Esophagus muscularis mucosa (tissue), 4 donors: ENCODE data around the gene E2F4. TPM values are rescaled to one million over a fixed set of nuclear protein-coding genes. Genes with fewer than 3 reads are reported as not detected.

Source experiments
- DNase-seq: peaks from one replicate; pipeline ENCODE4 v3.0.0-alpha.2; 2017; ENCODE audit errors: extremely low spot score
- H3K27ac ChIP-seq, 4 donors: fragments of 200-600 bp; sonication (generic); replicated peaks in 1 of 4; 1 replicate in 3 of 4; 2 replicates in 1 of 4; pipeline ENCODE4 v1.5.1; 2016 to 2019; ENCODE audit warnings: mild to moderate bottlenecking in 1 of 4
- H3K27me3 ChIP-seq, 4 donors: fragments of 200-600 bp; sonication (generic); one replicate each; pipeline versions ENCODE4 v1.5.1 to v1.6.0; 2016 to 2019
- H3K36me3 ChIP-seq, 4 donors: fragments of 200-600 bp; sonication (generic); one replicate each; pipeline ENCODE4 v1.5.1; 2016 to 2019
- H3K4me1 ChIP-seq, 4 donors: fragments of 200-600 bp; sonication (generic); one replicate each; pipeline ENCODE4 v1.5.1; 2016 to 2019
- H3K4me3 ChIP-seq, 4 donors: fragments of 200-600 bp; sonication (generic); 1 replicate in 2 of 4; 2 replicates in 2 of 4; pipeline ENCODE4 v1.5.1; 2016 to 2019; ENCODE audit warnings: mild to moderate bottlenecking in 4 of 4, moderate library complexity in 1 of 4
- H3K9me3 ChIP-seq, 4 donors: fragments of 200-600 bp; sonication (generic); 1 replicate in 3 of 4; 2 replicates in 1 of 4; pipeline ENCODE4 v1.5.1; 2016 to 2019
- EP300 ChIP-seq: sonication (generic); formaldehyde crosslinking; IDR thresholded peaks from one replicate; pipeline ENCODE4 v1.6.1; 2017; ENCODE audit warnings: antibody characterized with exemption
- POLR2A ChIP-seq: fragments of 450-650 bp; IDR thresholded peaks from one replicate; pipeline ENCODE4 v1.6.1; 2017; ENCODE audit warnings: antibody characterized with exemption, moderate library complexity, mild to moderate bottlenecking, low read depth
- POLR2AphosphoS5 ChIP-seq, 2 donors: sonication (generic); formaldehyde crosslinking; IDR thresholded peaks; one replicate each; pipeline ENCODE4 v1.6.1; 2017; ENCODE audit warnings: antibody characterized with exemption in 2 of 2
- WGBS: methylation state at CpG from one replicate; pipeline ENCODE4 v1.1.5; 2018; 5-methylcytosine and 5-hydroxymethylcytosine counted together
- intact Hi-C: fragments of 100-400 bp; cut with DNase I; formaldehyde crosslinking; loops from one replicate; pipeline ENCODE4 v1.15.1; 2023
- total RNA-seq, 4 donors: library from RNA; depleted of rRNA; stranded (reverse); fragments of >200 nt; gene quantifications; one replicate each; pipeline versions ENCODE4 v1.1.0 to v1.2.1, GENCODE V29; 2016
- TF ChIP-seq, protein P1 (sequence below), 3 experiments: fragments of 200-600 bp in 2 of 3; fragments of 450-650 bp in 1 of 3; sonication (generic) in 2 of 3; IDR thresholded peaks; one replicate each; pipeline ENCODE4 v1.5.1; 2017 to 2019; ENCODE audit warnings: antibody characterized with exemption in 3 of 3, mild to moderate bottlenecking in 2 of 3, moderate library complexity in 1 of 3

The E2F4 gene
- total RNA-seq, 4 donors from 2014 or later: 54.8 to 96.9 (median 93.1) TPM

DNA sequence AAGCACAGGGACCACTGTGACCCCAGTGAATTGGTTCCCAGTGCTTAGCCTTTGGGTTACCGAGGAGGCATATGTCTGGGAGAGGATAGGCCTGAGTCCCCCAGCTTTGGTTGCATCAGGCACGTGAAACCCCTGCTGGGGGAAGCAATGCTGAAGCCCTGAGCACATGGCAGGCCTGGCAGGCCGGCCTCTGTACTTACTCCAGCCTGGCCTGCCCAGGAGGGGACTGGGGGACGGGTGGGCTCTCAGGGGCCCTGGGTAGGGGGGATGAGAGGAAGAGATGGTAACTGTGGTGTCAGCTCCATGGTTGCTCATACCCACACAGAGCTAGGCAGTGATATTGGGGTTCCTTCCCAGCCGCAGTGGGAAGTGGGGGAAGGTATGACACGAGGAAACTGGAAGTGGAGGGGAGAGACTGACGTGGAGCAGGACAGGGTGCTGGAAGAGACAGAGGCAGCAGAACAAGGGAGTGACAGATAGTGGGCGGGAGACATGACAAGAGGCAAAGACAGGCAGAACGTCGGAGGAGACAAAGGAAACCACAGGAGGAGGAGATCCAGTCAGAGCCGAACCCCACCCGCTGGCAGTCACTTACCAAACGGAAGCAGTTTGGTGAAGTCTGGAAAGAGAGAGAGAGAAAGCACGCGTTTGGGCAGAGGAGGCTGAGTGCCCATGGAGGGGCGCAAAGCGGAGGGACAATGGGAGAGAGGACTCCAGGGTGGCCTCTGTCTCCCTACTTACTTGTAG lies 44.0 kb downstream of the E2F4 start:
- H3K4me1 ChIP-seq: peaks cover 8 to 10% (median 8%) of the 10 kb centered on the region in 4 donors
- no peak overlapping the region for H3K27ac ChIP-seq
- intact Hi-C loops: no loop called here
- WGBS: 84% methylated on average over 17 of the region's 17 CpGs
- no peak overlapping the region for H3K4me3 ChIP-seq
- H3K27me3 ChIP-seq: no peaks in the 10 kb centered on the region
- H3K36me3 ChIP-seq: peaks cover 45 to 89% (median 84%) of the 10 kb centered on the region in 4 donors
- TF ChIP-seq EP300: no peak
- TF ChIP-seq, protein P1, sequence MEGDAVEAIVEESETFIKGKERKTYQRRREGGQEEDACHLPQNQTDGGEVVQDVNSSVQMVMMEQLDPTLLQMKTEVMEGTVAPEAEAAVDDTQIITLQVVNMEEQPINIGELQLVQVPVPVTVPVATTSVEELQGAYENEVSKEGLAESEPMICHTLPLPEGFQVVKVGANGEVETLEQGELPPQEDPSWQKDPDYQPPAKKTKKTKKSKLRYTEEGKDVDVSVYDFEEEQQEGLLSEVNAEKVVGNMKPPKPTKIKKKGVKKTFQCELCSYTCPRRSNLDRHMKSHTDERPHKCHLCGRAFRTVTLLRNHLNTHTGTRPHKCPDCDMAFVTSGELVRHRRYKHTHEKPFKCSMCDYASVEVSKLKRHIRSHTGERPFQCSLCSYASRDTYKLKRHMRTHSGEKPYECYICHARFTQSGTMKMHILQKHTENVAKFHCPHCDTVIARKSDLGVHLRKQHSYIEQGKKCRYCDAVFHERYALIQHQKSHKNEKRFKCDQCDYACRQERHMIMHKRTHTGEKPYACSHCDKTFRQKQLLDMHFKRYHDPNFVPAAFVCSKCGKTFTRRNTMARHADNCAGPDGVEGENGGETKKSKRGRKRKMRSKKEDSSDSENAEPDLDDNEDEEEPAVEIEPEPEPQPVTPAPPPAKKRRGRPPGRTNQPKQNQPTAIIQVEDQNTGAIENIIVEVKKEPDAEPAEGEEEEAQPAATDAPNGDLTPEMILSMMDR (IDR thresholded peaks at IDR 0.05): no peak
- no peak for TF ChIP-seq POLR2AphosphoS5 (IDR thresholded peaks at IDR 0.05)
- no peak for TF ChIP-seq POLR2A
- H3K9me3 ChIP-seq: no peaks in the 10 kb centered on the region
- no peak for DNase-seq

DNA sequence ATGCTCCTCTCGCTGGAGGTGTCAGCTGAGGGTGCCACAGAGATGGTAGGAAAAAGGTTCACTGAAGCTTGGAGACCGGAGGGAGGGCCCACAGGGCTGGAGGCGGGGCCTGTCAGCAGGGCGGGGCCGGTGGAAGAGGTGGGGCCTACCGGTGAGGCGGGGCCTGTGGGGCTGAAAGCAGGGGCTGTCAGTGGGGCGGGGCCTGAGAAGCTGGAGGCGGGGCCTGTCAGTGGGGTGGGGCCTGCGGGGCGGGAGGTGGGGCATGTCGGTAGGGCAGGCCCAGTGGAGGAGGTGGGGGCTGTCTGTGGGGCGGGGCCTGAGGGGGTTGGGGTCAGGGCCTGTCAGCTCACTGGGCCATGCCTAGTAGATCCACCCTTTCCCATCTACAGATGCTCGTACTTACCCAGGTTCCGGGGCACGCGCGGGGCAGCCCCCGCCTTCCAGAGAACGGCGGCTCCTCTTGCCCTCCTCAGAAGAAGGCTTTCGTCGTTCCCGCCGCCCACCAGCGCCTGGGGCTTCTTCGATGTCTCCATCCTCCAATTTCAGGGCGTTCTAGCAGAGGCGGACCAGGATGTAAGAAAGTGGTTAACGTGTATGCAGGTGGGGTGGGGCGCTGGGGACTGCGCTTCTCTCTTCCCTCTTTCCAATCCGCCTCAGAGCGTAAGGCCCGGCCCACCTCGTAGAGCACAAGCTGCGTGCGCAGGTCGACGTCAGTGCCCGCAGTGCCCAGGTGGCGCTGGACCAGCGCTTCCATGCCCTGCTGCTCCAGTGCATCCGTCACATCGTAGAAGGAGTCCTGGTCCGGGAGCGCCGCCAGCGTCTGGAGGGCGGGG lies 44.8 kb downstream of the E2F4 start:
- TF ChIP-seq POLR2AphosphoS5 (IDR thresholded peaks at IDR 0.05) (no peak), EP300 (no peak), POLR2A (no peak)
- TF ChIP-seq, protein P1 (IDR thresholded peaks at IDR 0.05): no peak
- no peak for DNase-seq
- H3K9me3 ChIP-seq: no peaks in the 10 kb centered on the region
- intact Hi-C loops: no loop called here
- H3K36me3 ChIP-seq: peaks cover 42 to 81% (median 76%) of the 10 kb centered on the region in 4 donors
- no peak overlapping the region for H3K27ac ChIP-seq
- WGBS: 73% methylated on average over 31 of the region's 50 CpGs
- peaks cover 15 to 18% (median 16%) of the 10 kb centered on the region in 4 donors for H3K4me1 ChIP-seq
- H3K27me3 ChIP-seq: no peaks in the 10 kb centered on the region
- H3K4me3 ChIP-seq: no peak overlapping the region

DNA sequence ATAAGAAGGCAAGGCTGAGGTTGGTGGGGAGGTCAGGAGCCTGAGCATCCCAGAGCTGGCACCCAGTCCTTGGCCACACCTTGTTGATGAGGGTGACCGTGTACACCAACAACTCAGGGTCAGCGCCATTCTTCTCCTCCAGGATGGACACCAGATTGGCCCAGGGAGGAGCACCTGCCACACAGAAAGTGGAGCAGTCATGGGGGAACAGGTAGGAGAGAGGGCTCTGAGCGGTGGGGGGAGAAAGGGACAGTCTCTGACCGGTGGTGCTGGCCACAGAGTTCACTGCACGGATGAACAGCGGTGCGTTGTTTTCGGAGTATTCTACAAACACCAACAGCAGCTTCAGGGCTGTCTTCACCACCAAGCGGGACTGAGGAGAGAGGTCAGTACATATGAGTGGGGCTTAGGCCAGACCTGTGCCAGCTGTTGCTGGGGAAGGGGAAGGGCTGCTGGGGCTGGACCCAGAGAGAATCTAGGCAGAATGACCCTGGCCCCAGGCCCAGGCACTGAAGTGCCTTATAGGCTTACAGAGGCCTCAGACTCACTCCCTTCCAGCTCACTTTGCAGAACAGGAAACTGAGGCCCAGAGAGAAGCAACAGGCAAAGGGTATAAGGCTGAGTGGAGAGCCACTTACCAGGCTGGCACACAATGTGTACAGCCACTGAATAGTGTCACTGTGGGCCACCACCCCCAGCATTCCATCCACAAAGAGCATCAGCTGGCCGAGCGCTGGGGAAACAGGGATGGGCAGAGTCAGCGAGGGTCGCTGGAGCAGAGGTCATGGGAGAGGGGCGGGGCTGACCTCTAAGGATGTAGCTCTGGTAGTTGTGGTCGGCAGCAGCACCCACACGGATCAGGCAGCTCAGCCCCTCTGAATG lies 45.7 kb downstream of the E2F4 start:
- intact Hi-C loops: no loop called here
- TF ChIP-seq POLR2AphosphoS5 (IDR thresholded peaks at IDR 0.05) (no peak), POLR2A (no peak), EP300 (no peak)
- TF ChIP-seq, protein P1 (IDR thresholded peaks at IDR 0.05): no peak
- Histone ChIP-seq H3K36me3 (peaks cover 40 to 74% (median 71%) of the 10 kb centered on the region in 4 donors), H3K4me3 (no peak overlapping the region), H3K4me1 (peaks cover 23 to 26% (median 24%) of the 10 kb centered on the region in 4 donors), H3K9me3 (no peaks in the 10 kb centered on the region), H3K27ac (no peak overlapping the region), H3K27me3 (no peaks in the 10 kb centered on the region)
- DNase-seq: no peak
- 82% methylated on average over 16 of the region's 16 CpGs for WGBS

DNA sequence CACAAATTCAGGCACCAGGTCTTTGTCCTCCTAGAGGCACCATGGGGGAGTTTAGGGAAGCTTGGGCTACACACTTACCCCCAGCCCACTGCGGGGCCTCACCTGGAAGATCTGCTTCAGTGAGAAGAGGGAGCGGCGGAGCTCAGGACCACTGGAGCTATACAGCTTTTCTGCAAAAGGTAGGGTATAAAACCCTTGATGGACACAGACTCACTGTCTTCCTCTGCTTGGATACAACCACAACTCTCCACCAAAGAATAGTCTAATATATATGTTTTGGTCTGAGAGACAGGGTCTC lies 46.3 kb downstream of the E2F4 start:
- intact Hi-C loops: no loop called here
- H3K9me3 ChIP-seq: no peaks in the 10 kb centered on the region
- WGBS: 96% methylated on average over 3 of the region's 3 CpGs
- DNase-seq: no peak
- no peak for TF ChIP-seq POLR2AphosphoS5 (IDR thresholded peaks at IDR 0.05)
- no peak for TF ChIP-seq EP300
- TF ChIP-seq, protein P1 (IDR thresholded peaks at IDR 0.05): no peak
- TF ChIP-seq POLR2A: no peak
- no peaks in the 10 kb centered on the region for H3K27me3 ChIP-seq
- H3K4me1 ChIP-seq: peaks cover 28 to 32% (median 29%) of the 10 kb centered on the region in 4 donors
- H3K4me3 ChIP-seq: no peak overlapping the region
- H3K27ac ChIP-seq: no peak overlapping the region
- H3K36me3 ChIP-seq: peaks cover 39 to 68% (median 65%) of the 10 kb centered on the region in 4 donors
